Thyroid gland (tissue), 4 donors: ENCODE data around the gene ADTRP. TPM values are rescaled to one million over a fixed set of nuclear protein-coding genes. Genes with fewer than 3 reads are reported as not detected.

Experiments used
- DNase-seq, 2 donors: peaks; one replicate each; pipeline ENCODE4 v3.0.0-alpha.2; 2019
- H3K27ac ChIP-seq, 3 donors: fragments of 200-600 bp; sonication (generic); 1 replicate in 2 of 3; 2 replicates in 1 of 3; pipeline ENCODE4 v1.5.1; 2016 to 2019; ENCODE audit warnings: mild to moderate bottlenecking in 1 of 3, moderate library complexity in 1 of 3
- H3K27me3 ChIP-seq: fragments of 200-600 bp; sonication (generic); one replicate; pipeline ENCODE4 v1.5.1; 2019
- H3K36me3 ChIP-seq, 2 donors: fragments of 200-600 bp; sonication (generic); one replicate each; pipeline ENCODE4 v1.5.1; 2016 to 2019
- H3K4me1 ChIP-seq, 2 donors: fragments of 200-600 bp; sonication (generic); one replicate each; pipeline ENCODE4 v1.5.1; 2017 to 2019
- H3K4me3 ChIP-seq, 3 donors: fragments of 200-600 bp; sonication (generic); replicated peaks in 1 of 3; 1 replicate in 2 of 3; 2 replicates in 1 of 3; pipeline ENCODE4 v1.5.1; 2016; ENCODE audit warnings: mild to moderate bottlenecking in 1 of 3
- H3K9me3 ChIP-seq: fragments of 200-600 bp; sonication (generic); one replicate; pipeline ENCODE4 v1.5.1; 2017
- CTCF ChIP-seq, 6 experiments: fragments of 200-600 bp in 3 of 6; fragments of 450-650 bp in 3 of 6; sonication (generic) in 3 of 6; IDR thresholded peaks; one replicate each; pipeline ENCODE4 v1.5.1; 2016 to 2019; ENCODE audit warnings: antibody characterized with exemption in 6 of 6, mild to moderate bottlenecking in 2 of 6, inconsistent platforms in 1 of 6, moderate library complexity in 1 of 6
- POLR2A ChIP-seq, 2 donors: fragments of 450-650 bp; IDR thresholded peaks; one replicate each; pipeline ENCODE4 v1.6.1; 2017; ENCODE audit warnings: antibody characterized with exemption in 2 of 2, mild to moderate bottlenecking in 2 of 2, moderate library complexity in 1 of 2
- WGBS, 2 donors: methylation state at CpG; one replicate each; pipeline ENCODE4 v1.1.5; 2017; 5-methylcytosine and 5-hydroxymethylcytosine counted together
- intact Hi-C: fragments of 100-400 bp; cut with DNase I; formaldehyde crosslinking; loops from one replicate; pipeline ENCODE4 v1.15.1; 2023
- total RNA-seq, 4 donors: library from RNA; depleted of rRNA; stranded (reverse); fragments of >200 nt; gene quantifications; one replicate each; pipeline ENCODE4 v1.2.3, GENCODE V29; 2016

ADTRP gene
- total RNA-seq, 4 donors from 2014 or later: 0.40 to 3.5 TPM; not detected in 2

- DNase-seq: peak; percentile 39 to 43
- Histone ChIP-seq H3K36me3 (no peaks in the 10 kb centered on the region), H3K27me3 (no peaks in the 10 kb centered on the region), H3K27ac (peak overlapping the region in 2 of 3 donors; percentile 14 to 46), H3K4me3 (no peak overlapping the region), H3K9me3 (no peaks in the 10 kb centered on the region), H3K4me1 (peaks cover 35 to 47% of the 10 kb centered on the region in 2 donors)
- WGBS, 2 donors: 51 to 66% methylated on average over 6 of the region's 6 CpGs
- TF ChIP-seq POLR2A (IDR thresholded peaks at IDR 0.05) (no peak), CTCF (IDR thresholded peaks at IDR 0.05) (no peak)
- intact Hi-C loops: no loop called here
These were observed 65.8 kb downstream of the ADTRP start for GRCh38 chr6:11712760-11713159.

- DNase-seq: no peak
- no peaks in the 10 kb centered on the region for H3K9me3 ChIP-seq
- WGBS, 2 donors: 67 to 73% methylated on average over 10 of the region's 10 CpGs
- H3K4me3 ChIP-seq: no peak overlapping the region
- intact Hi-C loops: no loop called here
- TF ChIP-seq CTCF (IDR thresholded peaks at IDR 0.05): no peak
- no peak for TF ChIP-seq POLR2A (IDR thresholded peaks at IDR 0.05)
- H3K4me1 ChIP-seq: peaks cover 35 to 47% of the 10 kb centered on the region in 2 donors
- H3K27ac ChIP-seq: peak overlapping the region in 2 of 3 donors; percentile 7 to 46
- H3K27me3 ChIP-seq: no peaks in the 10 kb centered on the region
- H3K36me3 ChIP-seq: no peaks in the 10 kb centered on the region
These were observed 66.5 kb downstream of the ADTRP start for GRCh38 chr6:11711984-11712711.

GRCh38 chr6:11711003-11711983 lies 67.3 kb downstream of the ADTRP start:
- peak overlapping the region in 1 of 3 donors; percentile 7 for H3K27ac ChIP-seq
- no peak overlapping the region for H3K4me3 ChIP-seq
- H3K27me3 ChIP-seq: no peaks in the 10 kb centered on the region

GRCh38 chr6:11710311-11710761 lies 68.3 kb downstream of the ADTRP start:
- Histone ChIP-seq H3K9me3 (no peaks in the 10 kb centered on the region), H3K27me3 (no peaks in the 10 kb centered on the region), H3K36me3 (no peaks in the 10 kb centered on the region), H3K27ac (peak overlapping the region in 2 of 3 donors; percentile 3 to 18), H3K4me3 (no peak overlapping the region), H3K4me1 (peaks cover 35 to 47% of the 10 kb centered on the region in 2 donors)
- peak; percentile 51 to 59 for DNase-seq
- WGBS, 2 donors: 26 to 46% methylated on average over 9 of the region's 9 CpGs
- intact Hi-C loops: no loop called here
- TF ChIP-seq POLR2A (IDR thresholded peaks at IDR 0.05): no peak

More at GRCh38 chr6:11711003-11711983, 67.3 kb downstream of the ADTRP start:
- WGBS, 2 donors: 66 to 68% methylated on average over 21 of the region's 21 CpGs
- intact Hi-C loops: no loop called here
- Histone ChIP-seq H3K36me3 (no peaks in the 10 kb centered on the region), H3K9me3 (no peaks in the 10 kb centered on the region), H3K4me1 (peaks cover 35 to 47% of the 10 kb centered on the region in 2 donors)
- no peak for TF ChIP-seq CTCF (IDR thresholded peaks at IDR 0.05)
- no peak for DNase-seq

- Histone ChIP-seq H3K9me3 (no peaks in the 10 kb centered on the region), H3K27ac (no peak overlapping the region), H3K36me3 (no peaks in the 10 kb centered on the region), H3K27me3 (no peaks in the 10 kb centered on the region), H3K4me1 (peaks cover 9 to 16% of the 10 kb centered on the region in 2 donors), H3K4me3 (no peak overlapping the region)
- WGBS, 2 donors: 73 to 82% methylated on average over 4 of the region's 4 CpGs
- intact Hi-C loops: no loop called here
- DNase-seq: no peak
- TF ChIP-seq POLR2A (IDR thresholded peaks at IDR 0.05) (no peak), CTCF (IDR thresholded peaks at IDR 0.05) (no peak)
These were observed 72.4 kb downstream of the ADTRP start for GRCh38 chr6:11706171-11706570.
